Thymus (tissue), 11 donors: ENCODE measurements around the gene ALLC. TPM values are rescaled to one million over a fixed set of nuclear protein-coding genes. Genes with fewer than 3 reads are reported as not detected.

Experiments used
- DNase-seq, 9 donors: peaks; one replicate each; pipeline ENCODE4 v3.0.0-alpha.2; 2013; ENCODE audit warnings: low spot score in 9 of 9, low read depth in 6 of 9, missing footprints in 1 of 9
- H3K27ac ChIP-seq, 2 donors: one replicate each; pipeline ENCODE4 v1.5.1; 2013; ENCODE audit warnings: control low read depth in 1 of 2, low read depth in 1 of 2, low read length in 1 of 2, mild to moderate bottlenecking in 1 of 2, moderate library complexity in 1 of 2
- H3K27me3 ChIP-seq, 2 donors: one replicate each; pipeline ENCODE4 v1.5.1; 2013; ENCODE audit warnings: low read length in 1 of 2; ENCODE audit not compliant: control insufficient read depth in 2 of 2, insufficient read depth in 1 of 2
- H3K36me3 ChIP-seq, 2 donors: one replicate each; pipeline ENCODE4 v1.5.1; 2013; ENCODE audit warnings: low read length in 1 of 2, mild to moderate bottlenecking in 1 of 2, moderate library complexity in 1 of 2; ENCODE audit not compliant: control insufficient read depth in 2 of 2, insufficient read depth in 2 of 2
- H3K4me1 ChIP-seq, 2 donors: one replicate each; pipeline ENCODE4 v1.5.1; 2013; ENCODE audit warnings: low read length in 2 of 2; ENCODE audit not compliant: control insufficient read depth in 2 of 2, insufficient read depth in 2 of 2
- H3K4me3 ChIP-seq, 2 donors: one replicate each; pipeline ENCODE4 v1.5.1; 2013; ENCODE audit warnings: low read length in 2 of 2, control low read depth in 1 of 2, mild to moderate bottlenecking in 1 of 2
- H3K9me3 ChIP-seq, 2 donors: one replicate each; pipeline ENCODE4 v1.5.1; 2013; ENCODE audit warnings: low read length in 1 of 2, mild to moderate bottlenecking in 1 of 2; ENCODE audit not compliant: control insufficient read depth in 2 of 2, insufficient read depth in 1 of 2
- WGBS: extraction: QIAGEN DNeasy Blood & Tissue Kit; methylation state at CpG from one replicate; pipeline ENCODE4 v1.1.7; 2013; 5-methylcytosine and 5-hydroxymethylcytosine counted together
- polyA plus RNA-seq: library from polyadenylated mRNA; stranded (reverse); fragments of 200-250 nt; gene quantifications from one replicate; pipeline ENCODE4 v1.2.3, GENCODE V29; 2013
- total RNA-seq: library from RNA; stranded (reverse); fragments of 120-200 nt; gene quantifications from one replicate; pipeline ENCODE4 v1.2.4, GENCODE V29; 2013
- donor health status: healthy.

ALLC gene
- total and polyA plus RNA-seq, 2 donors, result 0.05 to 0.87 TPM

GRCh38 chr2:3741396-3741795 lies 83.4 kb downstream of the ALLC start:
- Histone ChIP-seq H3K27me3 (no peaks in the 10 kb centered on the region), H3K9me3 (no peaks in the 10 kb centered on the region), H3K4me3 (no peak overlapping the region), H3K27ac (no peak overlapping the region), H3K36me3 (no peaks in the 10 kb centered on the region), H3K4me1 (no peaks in the 10 kb centered on the region)
- no peak for DNase-seq
- 46% methylated on average over 8 of the region's 8 CpGs for WGBS

GRCh38 chr2:3741867-3742602 lies 84.0 kb downstream of the ALLC start:
- H3K9me3 ChIP-seq, result no peaks in the 10 kb centered on the region
- no peaks in the 10 kb centered on the region for H3K4me1 ChIP-seq
- H3K27me3 ChIP-seq, result no peaks in the 10 kb centered on the region
- H3K27ac ChIP-seq, result no peak overlapping the region
- H3K36me3 ChIP-seq, result no peaks in the 10 kb centered on the region
- H3K4me3 ChIP-seq, result no peak overlapping the region
- DNase-seq, result no peak
- WGBS, result 98% methylated on average over 13 of the region's 13 CpGs

GRCh38 chr2:3742743-3743508 lies 84.9 kb downstream of the ALLC start:
- no peak overlapping the region for H3K4me3 ChIP-seq
- H3K36me3 ChIP-seq, result no peaks in the 10 kb centered on the region
- 94% methylated on average over 5 of the region's 5 CpGs for WGBS
- H3K27me3 ChIP-seq, result no peaks in the 10 kb centered on the region
- H3K27ac ChIP-seq, result no peak overlapping the region
- no peaks in the 10 kb centered on the region for H3K9me3 ChIP-seq
- no peaks in the 10 kb centered on the region for H3K4me1 ChIP-seq
- no peak for DNase-seq

- WGBS, result 96% methylated on average over 12 of the region's 12 CpGs
- no peak for DNase-seq
- H3K4me1 ChIP-seq, result no peaks in the 10 kb centered on the region
- H3K36me3 ChIP-seq, result no peaks in the 10 kb centered on the region
- H3K27ac ChIP-seq, result no peak overlapping the region
- no peaks in the 10 kb centered on the region for H3K9me3 ChIP-seq
- H3K27me3 ChIP-seq, result no peaks in the 10 kb centered on the region
- H3K4me3 ChIP-seq, result no peak overlapping the region
Observed at GRCh38 chr2:3743951-3744555, 86.1 kb downstream of the ALLC start.

GRCh38 chr2:3745920-3746319 lies 87.9 kb downstream of the ALLC start:
- H3K4me1 ChIP-seq, result no peaks in the 10 kb centered on the region
- no peaks in the 10 kb centered on the region for H3K9me3 ChIP-seq
- no peaks in the 10 kb centered on the region for H3K36me3 ChIP-seq
- 73% methylated on average over 12 of the region's 12 CpGs for WGBS
- no peak for DNase-seq
- no peak overlapping the region for H3K27ac ChIP-seq
- H3K27me3 ChIP-seq, result no peaks in the 10 kb centered on the region
- no peak overlapping the region for H3K4me3 ChIP-seq

- no peaks in the 10 kb centered on the region for H3K27me3 ChIP-seq
- no peak overlapping the region for H3K27ac ChIP-seq
- no peak overlapping the region for H3K4me3 ChIP-seq
- H3K9me3 ChIP-seq, result no peaks in the 10 kb centered on the region
- H3K4me1 ChIP-seq, result no peaks in the 10 kb centered on the region
- DNase-seq, result no peak
- H3K36me3 ChIP-seq, result no peaks in the 10 kb centered on the region
- WGBS, result 96% methylated on average over 20 of the region's 20 CpGs
Observed at GRCh38 chr2:3747032-3747654, 89.1 kb downstream of the ALLC start.

- no peaks in the 10 kb centered on the region for H3K4me1 ChIP-seq
- H3K36me3 ChIP-seq, result no peaks in the 10 kb centered on the region
- no peaks in the 10 kb centered on the region for H3K27me3 ChIP-seq
- DNase-seq, result no peak
- H3K9me3 ChIP-seq, result no peaks in the 10 kb centered on the region
- H3K4me3 ChIP-seq, result no peak overlapping the region
- H3K27ac ChIP-seq, result no peak overlapping the region
- WGBS, result 73% methylated on average over 9 of the region's 9 CpGs
Observed at GRCh38 chr2:3747826-3748225, 89.8 kb downstream of the ALLC start.

- 85% methylated on average over 7 of the region's 7 CpGs for WGBS
- DNase-seq, result no peak
- Histone ChIP-seq H3K4me1 (no peaks in the 10 kb centered on the region), H3K9me3 (no peaks in the 10 kb centered on the region), H3K27me3 (no peaks in the 10 kb centered on the region), H3K27ac (no peak overlapping the region), H3K4me3 (no peak overlapping the region), H3K36me3 (no peaks in the 10 kb centered on the region)
Observed at GRCh38 chr2:3749201-3749600, 91.2 kb downstream of the ALLC start.

GRCh38 chr2:3751251-3751650 lies 93.3 kb downstream of the ALLC start:
- WGBS, result 97% methylated on average over 7 of the region's 7 CpGs
- no peaks in the 10 kb centered on the region for H3K9me3 ChIP-seq
- no peaks in the 10 kb centered on the region for H3K4me1 ChIP-seq
- H3K27ac ChIP-seq, result no peak overlapping the region
- DNase-seq, result no peak
- H3K27me3 ChIP-seq, result no peaks in the 10 kb centered on the region
- no peak overlapping the region for H3K4me3 ChIP-seq
- no peaks in the 10 kb centered on the region for H3K36me3 ChIP-seq
